Head of caudate nucleus (tissue), 42 donors: ENCODE measurements around the gene NCK2.
"Not testable (repeated sequence)": the region's sequence is repeated elsewhere in the genome, so short reads cannot be mapped to it uniquely, and the experiment has no call there.

Experiments used
- DNase-seq, 42 donors: peaks; one replicate each; pipeline versions ENCODE4 v3.0.0 to v3.0.0-alpha.2; 2020 to 2021; ENCODE audit warnings: mixed read lengths in 7 of 42
- intact Hi-C: fragments of 100-400 bp; cut with DNase I; formaldehyde crosslinking; loops from one replicate; pipeline ENCODE4 v1.15.0; 2022

NCK2 gene

GRCh38 chr2:105889046-105889445, 144.3 kb downstream of the NCK2 start:
- intact Hi-C loops = no loop called here
- no peak for DNase-seq

- intact Hi-C loops = no loop called here
- no peak for DNase-seq
These were observed 145.4 kb downstream of the NCK2 start for GRCh38 chr2:105890111-105890510.

- no peak for DNase-seq
- intact Hi-C loops = no loop called here
These were observed 146.1 kb downstream of the NCK2 start for GRCh38 chr2:105890856-105891255.

GRCh38 chr2:105893011-105893995, 148.6 kb downstream of the NCK2 start:
- DNase-seq = no peak

GRCh38 chr2:105894327-105894944, 149.7 kb downstream of the NCK2 start:
- no peak for DNase-seq
- intact Hi-C loops = no loop called here

More at GRCh38 chr2:105893011-105893995, 148.6 kb downstream of the NCK2 start:
- intact Hi-C loops = no loop called here

GRCh38 chr2:105895990-105896764, 151.5 kb downstream of the NCK2 start:
- no peak for DNase-seq
- intact Hi-C loops = no loop called here

- DNase-seq = no peak
- intact Hi-C loops = no loop called here
These were observed 152.1 kb downstream of the NCK2 start for GRCh38 chr2:105896765-105897163.

- DNase-seq, intact Hi-C loops: not testable (repeated sequence)
These were observed 153.0 kb downstream of the NCK2 start for GRCh38 chr2:105897694-105898093.

GRCh38 chr2:105903051-105903674, 158.5 kb downstream of the NCK2 start:
- intact Hi-C loops = no loop called here

GRCh38 chr2:105904938-105905337, 160.2 kb downstream of the NCK2 start:
- DNase-seq = no peak
- intact Hi-C loops = no loop called here

More at GRCh38 chr2:105903051-105903674, 158.5 kb downstream of the NCK2 start:
- DNase-seq = no peak

GRCh38 chr2:105906481-105906880, 161.8 kb downstream of the NCK2 start:
- intact Hi-C loops = no loop called here
- no peak for DNase-seq

GRCh38 chr2:105907184-105907583, 162.5 kb downstream of the NCK2 start:
- intact Hi-C loops = no loop called here
- DNase-seq = no peak

- intact Hi-C loops = no loop called here
- DNase-seq = no peak
These were observed 164.5 kb downstream of the NCK2 start for GRCh38 chr2:105909215-105909614.

- intact Hi-C loops = no loop called here
These were observed 166.0 kb downstream of the NCK2 start for GRCh38 chr2:105910497-105911238.

GRCh38 chr2:105911425-105911824, 166.7 kb downstream of the NCK2 start:
- DNase-seq = no peak
- intact Hi-C loops = no loop called here

More at GRCh38 chr2:105910497-105911238, 166.0 kb downstream of the NCK2 start:
- DNase-seq = no peak

GRCh38 chr2:105912081-105912480, 167.4 kb downstream of the NCK2 start:
- intact Hi-C loops = no loop called here
- no peak for DNase-seq

GRCh38 chr2:105915005-105915558, 170.4 kb downstream of the NCK2 start:
- intact Hi-C loops = no loop called here
- no peak for DNase-seq

GRCh38 chr2:105917226-105917625, 172.5 kb downstream of the NCK2 start:
- DNase-seq = no peak
- intact Hi-C loops = no loop called here
